ENCODE data around the gene NFIL3. TPM values are rescaled to one million over a fixed set of nuclear protein-coding genes. Genes with fewer than 3 reads are reported as not detected.

Gene NFIL3
- 55.2 TPM for total RNA-seq

GRCh38 chr9:91423785-91424402 lies at the start of gene NFIL3:
Gene NFIL3 (minus strand): TSS chr9:91423832. CDS start chr9:91410734, 13,098 bp downstream.

GRCh38 chr9:91361291-91362050 lies 62.2 kb downstream of the NFIL3 start, which contains the start of gene AUH:
Gene AUH (minus strand): TSS chr9:91361918. CDS start chr9:91361889, 29 bp downstream.

Other genes starting within 250 kb of the NFIL3 start
- 55.1 TPM for gene AUH, start 61.9 kb downstream of the NFIL3 start, total RNA-seq